Measurements from ENCODE around the gene ZNF438.

DNA sequence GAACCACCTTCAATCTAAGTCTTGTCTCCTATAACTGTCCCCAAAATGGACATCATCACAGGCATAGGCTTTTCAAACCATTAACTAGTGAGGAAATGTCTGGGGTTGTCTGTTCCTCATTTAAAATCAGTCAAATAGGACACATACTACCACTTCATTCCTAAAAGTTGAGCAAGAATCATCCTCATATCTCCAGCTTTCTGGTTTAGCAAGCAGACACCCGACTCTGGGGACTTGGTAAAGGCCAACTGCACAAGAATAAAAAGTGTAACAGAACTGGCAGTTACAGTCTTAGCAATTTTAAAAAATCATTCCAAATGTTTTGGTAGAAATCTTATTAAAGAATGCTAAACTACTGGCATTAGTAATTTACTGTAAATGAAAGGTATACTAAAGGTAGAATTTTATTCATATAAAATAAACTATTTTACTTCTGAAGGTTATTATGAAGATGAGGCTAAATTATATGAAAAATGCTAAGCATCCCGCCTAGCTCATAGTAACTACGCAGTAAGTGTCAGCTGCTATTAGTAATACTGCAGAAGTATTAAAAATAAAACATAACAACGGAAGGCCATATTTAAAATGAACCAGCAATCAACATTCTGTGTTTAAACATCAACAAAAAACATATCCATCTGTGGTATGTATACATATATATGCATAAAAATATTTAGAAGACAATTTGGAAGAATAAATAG lies 60.8 kb downstream of the ZNF438 start:
- TF ChIP-seq MAZ (IDR thresholded peaks at IDR 0.05; ENCODE audit: borderline replicate concordance, low read depth, low read length) (no peak), CTCF (conservative IDR thresholded peaks at IDR 0.05; ENCODE audit: low read depth, low read length) (no peak), POLR2A (IDR thresholded peaks at IDR 0.05; ENCODE audit: low read depth, low read length) (no peak), RFX5 (IDR thresholded peaks at IDR 0.05; ENCODE audit: low read depth, low read length) (no peak), RAD21 (IDR thresholded peaks at IDR 0.05; ENCODE audit: low read length) (no peak)
- TF ChIP-seq, protein P1, sequence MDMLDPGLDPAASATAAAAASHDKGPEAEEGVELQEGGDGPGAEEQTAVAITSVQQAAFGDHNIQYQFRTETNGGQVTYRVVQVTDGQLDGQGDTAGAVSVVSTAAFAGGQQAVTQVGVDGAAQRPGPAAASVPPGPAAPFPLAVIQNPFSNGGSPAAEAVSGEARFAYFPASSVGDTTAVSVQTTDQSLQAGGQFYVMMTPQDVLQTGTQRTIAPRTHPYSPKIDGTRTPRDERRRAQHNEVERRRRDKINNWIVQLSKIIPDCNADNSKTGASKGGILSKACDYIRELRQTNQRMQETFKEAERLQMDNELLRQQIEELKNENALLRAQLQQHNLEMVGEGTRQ (IDR thresholded peaks at IDR 0.05; ENCODE audit: low read depth, low read length) = no peak
